Stimulated activated CD8-positive, alpha-beta memory T cell treated with anti-CD3 and anti-CD28 coated beads, Interleukin-7, amount 100 ng/mL, for 48 hours (primary cell): ENCODE measurements around the gene GANC.
"Not testable (repeated sequence)": the region's sequence is repeated elsewhere in the genome, so short reads cannot be mapped to it uniquely, and the experiment has no call there.

Source experiments
- DNase-seq, 2 donors: peaks; one replicate each; pipeline ENCODE4 v3.0.0-alpha.2; 2020; ENCODE audit warnings: low read depth in 1 of 2; ENCODE audit errors: extremely low read depth in 1 of 2

Gene GANC

GRCh38 chr15:42272939-42273899 is at the start of gene GANC, which contains the start of gene TMEM87A:
GANC (plus strand) TSS chr15:42273201; CDS start chr15:42274482, 1,281 bp downstream.
TMEM87A (minus strand) TSS chr15:42273433; CDS start chr15:42273398, 35 bp downstream.
- DNase-seq: peak; percentile 86 to 96

- DNase-seq: no peak
Measured at GRCh38 chr15:42226648-42227047, 46.4 kb upstream of the GANC start.

- no peak for DNase-seq
Measured at GRCh38 chr15:42228036-42228435, 45.0 kb upstream of the GANC start.

- not testable (repeated sequence) for DNase-seq
Measured at GRCh38 chr15:42228981-42229380, 44.0 kb upstream of the GANC start.

- DNase-seq: no peak
Measured at GRCh38 chr15:42231088-42231487, 41.9 kb upstream of the GANC start.

GRCh38 chr15:42232606-42233005 is 40.4 kb upstream of the GANC start:
- DNase-seq: no peak

- DNase-seq: no peak
Measured at GRCh38 chr15:42233107-42233506, 39.9 kb upstream of the GANC start.

- no peak for DNase-seq
Measured at GRCh38 chr15:42239528-42240182, 33.3 kb upstream of the GANC start.

- no peak for DNase-seq
Measured at GRCh38 chr15:42240823-42241222, 32.2 kb upstream of the GANC start.

GRCh38 chr15:42253300-42253699 is 19.7 kb upstream of the GANC start:
- no peak for DNase-seq

- DNase-seq: no peak
Measured at GRCh38 chr15:42264795-42265194, 8.2 kb upstream of the GANC start.

GRCh38 chr15:42267286-42267685 is 5.7 kb upstream of the GANC start:
- no peak for DNase-seq

- no peak for DNase-seq
Measured at GRCh38 chr15:42270551-42270950, 2.5 kb upstream of the GANC start.

- DNase-seq: no peak
Measured at GRCh38 chr15:42270996-42271395, 2.0 kb upstream of the GANC start.

GRCh38 chr15:42273900-42274701 is 1.1 kb downstream of the GANC start:
- DNase-seq: peak; percentile 34 to 46

GRCh38 chr15:42274702-42274989 is 1.6 kb downstream of the GANC start:
- no peak for DNase-seq

GRCh38 chr15:42275780-42276391 is 2.9 kb downstream of the GANC start:
- DNase-seq: no peak

GRCh38 chr15:42276762-42277161 is 3.8 kb downstream of the GANC start:
- no peak for DNase-seq

GRCh38 chr15:42279234-42279723 is 6.3 kb downstream of the GANC start:
- DNase-seq: no peak

GRCh38 chr15:42282344-42282743 is 9.3 kb downstream of the GANC start:
- DNase-seq: no peak

- no peak for DNase-seq
Measured at GRCh38 chr15:42282926-42283325, 9.9 kb downstream of the GANC start.
